Measurements from ENCODE around the gene AXIN1.
"Not testable (repeated sequence)": the region's sequence is repeated elsewhere in the genome, so short reads cannot be mapped to it uniquely, and the experiment has no call there.

AXIN1 gene

DNA sequence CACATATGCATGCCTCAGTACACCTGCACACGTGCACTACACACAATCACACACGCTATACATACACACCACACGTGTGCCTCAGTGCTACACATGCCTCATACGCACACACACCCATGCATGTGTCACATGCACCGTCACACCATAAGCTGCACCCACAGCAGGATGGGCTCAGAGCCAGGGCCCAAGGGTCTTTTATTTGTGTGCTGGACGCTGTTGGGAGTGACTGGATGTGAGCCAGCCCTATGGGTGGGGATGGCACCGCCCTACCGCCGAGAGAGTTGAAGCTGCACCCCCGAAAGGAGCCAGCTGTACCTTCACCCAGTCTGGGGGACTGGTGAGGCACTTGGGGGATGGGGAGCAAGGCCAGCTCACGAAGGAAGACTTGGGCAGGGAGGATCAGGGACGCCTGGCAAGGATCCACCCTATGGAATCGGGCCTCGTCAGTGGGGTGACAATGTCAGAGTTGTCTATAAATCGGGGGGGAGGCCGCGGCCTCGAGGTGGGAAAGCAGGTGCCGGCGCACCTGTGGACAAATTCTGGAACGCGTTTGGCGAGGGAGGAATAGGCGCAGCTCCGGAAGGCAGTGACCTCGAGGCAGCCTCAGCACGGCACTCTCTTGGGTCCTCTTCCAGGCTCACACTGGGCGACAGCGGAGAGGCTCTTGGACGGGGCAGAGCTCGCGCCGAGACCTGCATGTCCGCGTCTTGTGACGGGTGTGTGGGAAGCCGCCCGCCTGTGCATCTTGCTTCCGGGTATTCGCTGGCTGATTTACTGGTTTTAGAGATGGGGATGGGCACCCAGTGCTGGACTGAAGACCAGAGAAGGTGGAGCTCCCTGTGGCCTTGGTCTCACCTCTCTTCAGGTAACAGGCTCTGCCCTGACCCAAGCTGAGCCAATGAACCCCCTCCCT lies 84.1 kb downstream of the AXIN1 start:
- no peak for DNase-seq (ENCODE audit: insufficient read length)
- no peak for TF ChIP-seq POLR2A (IDR thresholded peaks at IDR 0.05; ENCODE audit: low read depth, low read length)
- TF ChIP-seq TAF1 (IDR thresholded peaks at IDR 0.05; ENCODE audit: borderline replicate concordance, low read depth, low read length) = no peak
- TF ChIP-seq POLR2AphosphoS5 (IDR thresholded peaks at IDR 0.05; ENCODE audit: low read depth, low read length) = no peak
- FAIRE-seq = no peak

DNA sequence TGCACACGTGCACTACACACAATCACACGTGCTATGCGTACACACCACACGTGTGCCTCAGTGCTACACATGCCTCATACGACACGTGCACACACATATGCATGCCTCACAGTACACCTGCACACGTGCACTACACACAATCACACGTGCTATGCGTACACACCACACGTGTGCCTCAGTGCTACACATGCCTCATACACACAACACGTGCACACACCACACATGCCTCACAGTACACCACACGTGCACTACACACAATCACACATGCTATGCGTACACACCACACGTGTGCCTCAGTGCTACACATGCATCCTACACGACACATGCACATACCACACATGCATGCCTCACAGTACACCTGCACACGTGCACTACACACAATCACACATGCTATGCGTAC lies 85.0 kb downstream of the AXIN1 start:
- not testable (repeated sequence) for FAIRE-seq

DNA sequence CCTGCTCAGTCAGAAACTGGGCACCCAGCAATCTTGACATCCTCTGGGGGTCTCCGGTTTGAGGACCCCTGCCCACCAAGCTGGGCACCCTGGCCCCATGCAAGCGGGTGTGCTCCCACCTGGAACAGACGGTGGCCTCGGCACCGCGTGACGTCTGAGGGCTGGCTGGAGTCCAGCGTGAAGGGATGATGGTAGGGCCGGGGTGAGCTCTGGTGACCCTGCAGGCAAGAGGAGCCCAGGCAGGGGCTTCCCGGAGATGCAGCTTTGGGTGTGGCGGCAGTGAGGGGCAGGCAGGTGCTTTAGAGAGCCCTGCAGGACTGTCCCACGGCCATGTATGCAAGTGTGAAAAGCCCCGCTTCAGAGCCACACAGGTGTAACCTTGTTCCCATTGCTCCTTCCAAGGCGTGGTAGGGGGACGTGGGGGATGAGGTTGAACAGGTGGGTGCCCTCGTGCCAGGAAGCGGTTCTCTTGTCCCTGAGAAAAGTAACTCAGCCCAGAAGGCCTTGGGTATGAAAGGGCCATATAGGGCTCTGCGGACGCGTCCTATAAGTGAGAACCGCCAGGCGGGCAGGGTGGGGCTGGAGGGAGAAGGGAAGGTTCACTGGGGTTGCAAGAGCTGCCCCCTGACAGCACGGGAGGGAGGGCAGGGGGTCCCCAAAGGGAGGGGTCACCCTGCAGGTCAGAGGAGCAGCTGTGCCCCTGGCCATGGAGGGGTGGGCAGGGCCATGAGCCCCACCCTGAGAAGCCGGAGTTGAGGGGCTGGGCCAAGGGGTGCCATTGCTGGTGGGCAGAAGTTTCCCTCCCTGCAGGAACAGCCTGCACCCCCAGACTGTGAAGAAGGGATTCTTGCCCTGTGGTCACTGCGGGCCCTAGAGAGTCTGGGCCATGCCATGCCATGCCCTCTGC lies 86.0 kb downstream of the AXIN1 start:
- TF ChIP-seq POLR2A (IDR thresholded peaks at IDR 0.05; ENCODE audit: low read depth, low read length) (no peak), POLR2AphosphoS5 (IDR thresholded peaks at IDR 0.05; ENCODE audit: low read depth, low read length) (no peak), TAF1 (IDR thresholded peaks at IDR 0.05; ENCODE audit: borderline replicate concordance, low read depth, low read length) (no peak)
- FAIRE-seq = no peak
- DNase-seq (ENCODE audit: insufficient read length) = no peak

More for the DNA sequence above, 85.0 kb downstream of the AXIN1 start:
- DNase-seq (ENCODE audit: insufficient read length) = not testable (repeated sequence)

DNA sequence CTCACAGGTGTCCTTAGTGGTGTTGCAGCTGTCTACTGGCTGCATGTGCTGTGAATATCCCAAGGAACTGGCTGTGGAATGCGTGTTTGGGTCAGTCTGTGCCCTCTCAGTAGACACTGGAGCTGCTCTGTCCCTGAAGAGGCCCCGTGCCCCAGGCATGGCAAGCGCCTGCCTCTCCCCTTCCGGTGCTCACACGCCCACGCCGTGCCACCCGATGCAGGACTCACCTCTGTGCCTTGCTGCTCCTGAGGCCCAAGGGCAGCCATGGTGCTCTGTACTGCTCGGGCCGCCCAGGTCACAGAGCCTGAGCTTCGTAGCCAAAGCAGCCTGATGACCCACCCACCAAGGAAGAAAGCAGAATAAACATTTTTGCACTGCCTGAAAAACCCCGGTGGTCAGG lies 86.8 kb downstream of the AXIN1 start:
- no peak for TF ChIP-seq TAF1 (IDR thresholded peaks at IDR 0.05; ENCODE audit: borderline replicate concordance, low read depth, low read length)
- TF ChIP-seq POLR2A (IDR thresholded peaks at IDR 0.05; ENCODE audit: low read depth, low read length) = no peak
- TF ChIP-seq POLR2AphosphoS5 (IDR thresholded peaks at IDR 0.05; ENCODE audit: low read depth, low read length) = no peak
- DNase-seq (ENCODE audit: insufficient read length) (no peak), FAIRE-seq (no peak)

DNA sequence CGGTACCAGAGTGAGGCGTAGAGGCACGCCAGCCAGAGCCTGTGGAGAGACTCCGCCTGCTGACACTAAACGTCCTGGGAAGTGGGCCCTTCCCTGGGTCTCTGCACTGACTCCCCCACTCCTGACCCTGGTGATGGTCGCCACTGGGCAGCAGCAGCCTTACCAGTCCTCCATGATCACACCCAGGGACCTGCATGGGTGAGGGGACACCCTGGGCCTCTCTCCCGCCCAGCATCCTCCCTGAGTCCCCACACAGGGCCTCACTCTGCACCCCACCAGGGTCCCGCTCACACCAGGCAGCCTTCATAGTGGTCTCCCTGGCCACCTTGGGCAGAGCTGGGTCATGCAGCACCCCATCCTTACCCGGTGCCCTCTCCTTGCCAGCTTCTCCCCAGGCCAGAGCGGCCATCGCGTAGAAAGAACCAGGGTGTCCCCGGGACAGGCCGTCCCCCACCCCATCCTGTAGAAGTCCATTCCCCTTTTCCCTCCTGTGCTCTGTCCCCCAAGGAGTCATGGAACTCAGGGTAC lies 87.5 kb downstream of the AXIN1 start:
- TF ChIP-seq POLR2AphosphoS5 (IDR thresholded peaks at IDR 0.05; ENCODE audit: low read depth, low read length) = no peak
- no peak for FAIRE-seq
- no peak for DNase-seq (ENCODE audit: insufficient read length)

DNA sequence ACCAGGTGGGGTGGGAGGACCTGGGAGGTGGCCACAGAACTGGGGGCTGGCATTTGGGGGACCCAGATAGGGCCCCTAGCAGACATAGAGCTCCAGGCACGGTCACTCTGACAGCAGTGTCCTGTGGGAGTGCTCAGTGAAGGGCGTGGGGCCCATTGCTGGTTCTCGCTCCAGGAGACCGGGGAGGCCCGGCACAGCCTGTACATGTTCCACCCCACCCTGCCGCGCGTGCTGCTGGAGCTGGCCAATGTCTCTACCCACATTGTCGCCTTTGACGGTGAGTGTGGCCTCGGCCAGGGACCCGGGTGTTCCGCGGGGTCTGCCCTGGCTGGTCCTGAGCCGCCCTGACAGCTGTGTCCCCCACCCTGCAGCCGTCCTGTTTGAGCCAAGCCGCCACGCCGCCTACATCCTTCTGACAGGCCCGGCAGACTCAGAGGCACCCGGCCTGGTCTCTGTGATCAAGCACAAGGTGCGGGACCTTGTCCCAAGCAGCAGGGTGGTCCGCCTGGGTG lies 88.0 kb downstream of the AXIN1 start:
- no peak for FAIRE-seq
- no peak for DNase-seq (ENCODE audit: insufficient read length)
- TF ChIP-seq POLR2AphosphoS5 (IDR thresholded peaks at IDR 0.05; ENCODE audit: low read depth, low read length) (no peak), TAF1 (IDR thresholded peaks at IDR 0.05; ENCODE audit: borderline replicate concordance, low read depth, low read length) (no peak), POLR2A (IDR thresholded peaks at IDR 0.05; ENCODE audit: low read depth, low read length) (no peak)

DNA sequence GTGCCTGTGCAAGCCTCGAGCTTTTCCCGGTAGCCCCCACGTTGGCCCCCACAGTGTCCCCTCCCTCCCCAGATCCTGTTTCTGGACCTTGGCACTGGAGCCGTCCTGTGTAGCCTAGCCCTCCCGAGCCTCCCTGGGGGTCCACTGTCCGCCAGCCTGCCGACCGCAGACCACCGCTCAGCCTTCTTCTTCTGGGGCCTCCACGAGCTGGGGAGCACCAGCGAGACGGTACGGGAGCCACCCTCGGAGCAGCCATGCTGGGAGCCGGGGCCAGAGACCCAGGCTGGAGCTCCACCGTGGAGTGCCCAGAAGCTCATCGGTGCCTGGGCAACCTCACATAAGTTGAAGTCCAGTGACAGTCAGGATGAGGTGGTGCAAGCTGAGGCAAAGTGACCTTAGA lies 88.6 kb downstream of the AXIN1 start:
- DNase-seq (ENCODE audit: insufficient read length) = no peak
- no peak for FAIRE-seq
- TF ChIP-seq TAF1 (IDR thresholded peaks at IDR 0.05; ENCODE audit: borderline replicate concordance, low read depth, low read length) (no peak), POLR2AphosphoS5 (IDR thresholded peaks at IDR 0.05; ENCODE audit: low read depth, low read length) (no peak), POLR2A (IDR thresholded peaks at IDR 0.05; ENCODE audit: low read depth, low read length) (no peak)

DNA sequence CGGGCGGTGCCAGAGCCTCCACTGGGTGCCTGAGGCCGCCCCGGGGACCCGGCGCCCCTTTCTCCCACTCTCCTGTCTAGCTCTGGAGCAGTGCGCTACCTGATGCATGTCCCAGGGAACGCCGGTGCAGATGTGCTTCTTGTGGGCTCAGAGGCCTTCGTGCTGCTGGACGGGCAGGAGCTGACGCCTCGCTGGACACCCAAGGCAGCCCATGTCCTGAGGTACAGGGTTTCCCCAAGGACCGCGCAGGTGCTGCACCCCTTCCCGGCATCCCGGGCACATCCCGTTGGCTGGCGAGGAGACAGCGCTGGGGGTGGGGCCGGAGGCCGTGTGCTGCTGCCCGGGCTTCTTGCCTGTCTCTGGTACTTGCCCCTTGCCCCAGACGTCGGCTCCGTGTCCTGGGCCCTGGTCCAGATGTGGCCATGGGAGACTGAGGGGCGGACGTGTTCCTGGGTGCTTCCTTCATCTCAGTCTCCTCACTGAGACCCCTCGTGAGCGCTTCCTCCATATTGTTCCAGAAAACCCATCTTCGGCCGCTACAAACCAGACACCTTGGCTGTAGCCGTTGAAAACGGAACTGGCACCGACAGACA lies 89.2 kb downstream of the AXIN1 start:
- FAIRE-seq = no peak
- DNase-seq (ENCODE audit: insufficient read length) = no peak
- TF ChIP-seq POLR2AphosphoS5 (IDR thresholded peaks at IDR 0.05; ENCODE audit: low read depth, low read length) (no peak), TAF1 (IDR thresholded peaks at IDR 0.05; ENCODE audit: borderline replicate concordance, low read depth, low read length) (no peak), POLR2A (IDR thresholded peaks at IDR 0.05; ENCODE audit: low read depth, low read length) (no peak)

DNA sequence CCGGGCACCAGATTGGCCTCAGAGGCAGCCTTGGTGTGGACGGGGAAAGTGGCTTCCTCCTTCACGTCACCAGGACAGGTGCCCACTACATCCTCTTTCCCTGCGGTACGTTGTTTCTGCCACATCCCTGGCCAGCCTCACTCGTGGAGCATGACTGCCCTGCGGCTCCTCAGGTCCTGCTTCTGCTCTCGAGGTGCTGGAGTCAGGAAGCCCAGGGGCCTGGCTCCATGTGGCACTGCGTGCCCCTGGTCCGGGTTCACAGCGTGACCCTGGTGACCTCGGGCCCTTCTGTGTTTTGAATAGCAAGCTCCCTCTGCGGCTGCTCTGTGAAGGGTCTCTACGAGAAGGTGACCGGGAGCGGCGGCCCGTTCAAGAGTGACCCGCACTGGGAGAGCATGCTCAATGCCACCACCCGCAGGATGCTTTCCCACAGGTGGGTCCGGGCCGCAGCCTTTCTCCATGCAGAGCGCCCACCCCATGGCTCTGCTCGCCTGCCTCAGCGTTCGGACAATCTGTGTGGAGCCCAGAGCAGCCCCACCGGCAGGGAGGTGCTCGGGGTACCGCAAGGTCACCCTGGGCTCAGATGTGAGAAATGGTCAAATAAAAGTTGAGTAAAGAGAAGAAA lies 90.3 kb downstream of the AXIN1 start:
- TF ChIP-seq POLR2AphosphoS5 (IDR thresholded peaks at IDR 0.05; ENCODE audit: low read depth, low read length) = no peak
- no peak for FAIRE-seq
- no peak for DNase-seq (ENCODE audit: insufficient read length)

DNA sequence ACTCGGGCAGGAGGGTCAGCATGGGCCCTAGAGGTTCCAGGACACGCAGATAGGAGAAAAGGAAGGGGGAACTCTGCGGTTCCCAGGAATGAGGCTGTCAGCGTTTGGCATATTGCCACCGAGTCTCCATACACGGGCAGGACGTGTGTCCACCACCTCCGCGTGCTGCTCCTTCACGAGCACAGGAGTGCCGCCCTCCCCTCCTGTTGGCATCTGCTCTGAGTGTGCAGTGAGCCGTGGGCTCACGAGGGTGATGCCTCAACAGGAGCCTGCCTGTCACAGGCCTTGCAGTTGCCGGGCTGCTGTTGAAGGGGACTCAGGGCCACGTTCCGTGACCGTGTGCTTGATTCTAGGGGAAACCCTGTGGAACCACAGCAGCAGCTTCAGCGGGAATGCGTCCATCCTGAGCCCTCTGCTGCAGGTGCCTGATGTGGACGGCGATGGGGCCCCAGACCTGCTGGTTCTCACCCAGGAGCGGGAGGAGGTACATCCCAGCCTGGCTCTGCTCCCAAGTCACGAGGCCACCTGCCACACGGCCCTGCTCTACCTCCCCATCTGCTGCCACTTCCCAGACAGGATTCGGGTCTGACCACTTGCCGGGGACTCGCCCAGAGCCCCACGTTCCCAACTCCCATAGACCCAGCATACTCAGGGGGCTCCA lies 91.4 kb downstream of the AXIN1 start:
- DNase-seq (ENCODE audit: insufficient read length) = no peak
- no peak for TF ChIP-seq POLR2A (IDR thresholded peaks at IDR 0.05; ENCODE audit: low read depth, low read length)
- TF ChIP-seq POLR2AphosphoS5 (IDR thresholded peaks at IDR 0.05; ENCODE audit: low read depth, low read length) = no peak
- no peak for TF ChIP-seq TAF1 (IDR thresholded peaks at IDR 0.05; ENCODE audit: borderline replicate concordance, low read depth, low read length)
- FAIRE-seq = no peak

DNA sequence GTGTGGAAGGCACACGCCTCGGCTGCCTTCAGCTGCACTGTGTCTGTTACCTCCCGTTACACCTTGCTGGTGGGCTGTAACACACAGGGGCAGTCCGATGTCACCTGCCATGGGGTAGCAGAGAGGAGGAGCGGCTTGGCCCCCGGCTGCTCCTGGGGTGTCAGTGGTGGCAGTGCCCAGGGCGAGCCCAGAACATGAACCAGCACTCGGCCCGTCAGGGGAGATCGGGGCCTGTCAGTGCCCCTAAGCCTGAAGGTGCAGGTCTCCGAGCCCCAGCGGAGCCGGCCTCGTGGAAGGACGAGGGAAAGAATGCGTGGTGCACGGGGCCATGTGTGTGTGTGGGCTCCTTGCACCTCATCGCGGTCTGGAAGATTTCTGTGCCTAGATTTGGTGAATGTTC lies 92.2 kb downstream of the AXIN1 start:
- FAIRE-seq = no peak

More for the DNA sequence above, 92.2 kb downstream of the AXIN1 start:
- DNase-seq (ENCODE audit: insufficient read length) = no peak
- TF ChIP-seq TAF1 (IDR thresholded peaks at IDR 0.05; ENCODE audit: borderline replicate concordance, low read depth, low read length) (no peak), POLR2AphosphoS5 (IDR thresholded peaks at IDR 0.05; ENCODE audit: low read depth, low read length) (no peak), POLR2A (IDR thresholded peaks at IDR 0.05; ENCODE audit: low read depth, low read length) (no peak)

Data from GM12892 (cell line).